HEK293 (cell line): ENCODE results near the gene FBXL15.
A peak's percentile ranks its signal among the peaks of the same experiment; 100 is the strongest.

Source experiments
- AEBP2 ChIP-seq: fragments of 450-650 bp; formaldehyde crosslinking; IDR thresholded peaks from 2 replicates; pipeline ENCODE4 v1.5.1; 2016; ENCODE audit warnings: missing biosample characterization, missing genetic modification characterization, borderline replicate concordance
- GLIS1 ChIP-seq: fragments of 450-650 bp; formaldehyde crosslinking; IDR thresholded peaks from 2 replicates; pipeline ENCODE4 v1.5.1; 2016; ENCODE audit warnings: missing biosample characterization, missing genetic modification characterization
- HIC1 ChIP-seq: fragments of 450-650 bp; formaldehyde crosslinking; IDR thresholded peaks from 2 replicates; pipeline ENCODE4 v1.5.1; 2016; ENCODE audit warnings: missing biosample characterization, missing genetic modification characterization
- KLF16 ChIP-seq: fragments of 450-650 bp; formaldehyde crosslinking; IDR thresholded peaks from 2 replicates; pipeline ENCODE4 v1.5.1; 2017; ENCODE audit warnings: missing biosample characterization, missing genetic modification characterization
- MEIS1 ChIP-seq: sonication (generic); formaldehyde crosslinking; IDR thresholded peaks from 2 replicates; pipeline ENCODE4 v1.8.1; 2022; ENCODE audit warnings: missing genetic modification reagents, mild to moderate bottlenecking, borderline replicate concordance
- PRDM2 ChIP-seq: fragments of 450-650 bp; formaldehyde crosslinking; IDR thresholded peaks from 2 replicates; pipeline ENCODE4 v1.5.1; 2016; ENCODE audit warnings: missing biosample characterization, missing genetic modification characterization, borderline replicate concordance
- SCRT1 ChIP-seq: fragments of 450-650 bp; formaldehyde crosslinking; IDR thresholded peaks from 2 replicates; pipeline ENCODE4 v1.5.1; 2016; ENCODE audit warnings: missing biosample characterization, missing genetic modification characterization, borderline replicate concordance
- SCRT2 ChIP-seq: fragments of 450-650 bp; formaldehyde crosslinking; IDR thresholded peaks from 2 replicates; pipeline ENCODE4 v1.5.1; 2016; ENCODE audit warnings: missing biosample characterization, missing genetic modification characterization
- TRIM28 ChIP-seq: IDR thresholded peaks from 2 replicates; pipeline ENCODE4 v1.6.1; 2011; ENCODE audit warnings: low read length, control low read depth, borderline replicate concordance
- ZBTB1 ChIP-seq: fragments of 450-650 bp; formaldehyde crosslinking; IDR thresholded peaks from 2 replicates; pipeline ENCODE4 v1.5.1; 2016; ENCODE audit warnings: missing biosample characterization, missing genetic modification characterization
- ZFHX2 ChIP-seq: fragments of 450-650 bp; formaldehyde crosslinking; conservative IDR thresholded peaks from 2 replicates; pipeline ENCODE4 v1.5.1; 2016; ENCODE audit warnings: missing biosample characterization, missing genetic modification characterization
- ZFP37 ChIP-seq: fragments of 450-650 bp; formaldehyde crosslinking; IDR thresholded peaks from 2 replicates; pipeline ENCODE4 v1.5.1; 2016; ENCODE audit warnings: missing biosample characterization, missing genetic modification characterization
- ZNF10 ChIP-seq: fragments of 450-650 bp; formaldehyde crosslinking; IDR thresholded peaks from 2 replicates; pipeline ENCODE4 v1.5.1; 2017; ENCODE audit warnings: missing biosample characterization, missing genetic modification characterization
- ZNF114 ChIP-seq: fragments of 450-650 bp; formaldehyde crosslinking; IDR thresholded peaks from 2 replicates; pipeline ENCODE4 v1.5.0; 2017; ENCODE audit warnings: missing biosample characterization, missing genetic modification characterization
- ZNF138 ChIP-seq: fragments of 450-650 bp; formaldehyde crosslinking; IDR thresholded peaks from 2 replicates; pipeline ENCODE4 v1.5.1; 2016; ENCODE audit warnings: missing biosample characterization, missing genetic modification characterization, borderline replicate concordance
- ZNF148 ChIP-seq: fragments of 450-650 bp; formaldehyde crosslinking; IDR thresholded peaks from 2 replicates; pipeline ENCODE4 v1.5.0; 2017; ENCODE audit warnings: missing biosample characterization, missing genetic modification characterization, borderline replicate concordance
- ZNF174 ChIP-seq: fragments of 450-650 bp; formaldehyde crosslinking; IDR thresholded peaks from 2 replicates; pipeline ENCODE4 v1.5.0; 2017; ENCODE audit warnings: missing biosample characterization, mild to moderate bottlenecking, missing genetic modification characterization
- ZNF202 ChIP-seq: fragments of 450-650 bp; formaldehyde crosslinking; IDR thresholded peaks from 2 replicates; pipeline ENCODE4 v1.5.1; 2016; ENCODE audit warnings: missing biosample characterization, missing genetic modification characterization, borderline replicate concordance
- ZNF223 ChIP-seq: fragments of 450-650 bp; formaldehyde crosslinking; IDR thresholded peaks from 2 replicates; pipeline ENCODE4 v1.5.1; 2016; ENCODE audit warnings: missing biosample characterization, missing genetic modification characterization
- ZNF335 ChIP-seq: fragments of 450-650 bp; formaldehyde crosslinking; conservative IDR thresholded peaks from 2 replicates; pipeline ENCODE4 v1.5.1; 2016; ENCODE audit warnings: missing biosample characterization, missing genetic modification characterization
- ZNF391 ChIP-seq: fragments of 450-650 bp; formaldehyde crosslinking; IDR thresholded peaks from 2 replicates; pipeline ENCODE4 v1.5.1; 2016; ENCODE audit warnings: low read depth, missing biosample characterization, missing genetic modification characterization, borderline replicate concordance
- ZNF423 ChIP-seq: fragments of 450-650 bp; formaldehyde crosslinking; IDR thresholded peaks from 2 replicates; pipeline ENCODE4 v1.5.1; 2016; ENCODE audit warnings: missing biosample characterization, missing genetic modification characterization
- ZNF558 ChIP-seq: fragments of 450-650 bp; formaldehyde crosslinking; IDR thresholded peaks from 2 replicates; pipeline ENCODE4 v1.5.1; 2016; ENCODE audit warnings: missing biosample characterization, missing genetic modification characterization
- ZNF610 ChIP-seq: fragments of 450-650 bp; formaldehyde crosslinking; IDR thresholded peaks from 2 replicates; pipeline ENCODE4 v1.5.1; 2016; ENCODE audit warnings: missing biosample characterization, missing genetic modification characterization, borderline replicate concordance
- ZNF76 ChIP-seq: fragments of 450-650 bp; formaldehyde crosslinking; IDR thresholded peaks from 2 replicates; pipeline ENCODE4; 2016; ENCODE audit warnings: low read depth, missing biosample characterization, missing genetic modification characterization, borderline replicate concordance
- ZNF785 ChIP-seq: fragments of 450-650 bp; formaldehyde crosslinking; IDR thresholded peaks from 2 replicates; pipeline ENCODE4 v1.5.1; 2016; ENCODE audit warnings: missing biosample characterization, missing genetic modification characterization
- ZNF837 ChIP-seq: fragments of 450-650 bp; formaldehyde crosslinking; IDR thresholded peaks from 2 replicates; pipeline ENCODE4 v1.5.1; 2016; ENCODE audit warnings: missing biosample characterization, missing genetic modification characterization

The FBXL15 gene

GRCh38 chr10:102394801-102395399 lies 25.7 kb upstream of the FBXL15 start (continued):
- no peak for TF ChIP-seq ZNF148 (tag by site-specific recombination)
- TF ChIP-seq PRDM2 (tag by site-specific recombination): peak; percentile 96; the same call in 1 of the 2 replicates
- 0 out of 2 replicates have a peak, but pooled peaks have one; percentile 8 for TF ChIP-seq KLF16 (tag by site-specific recombination)
- TF ChIP-seq GLIS1 (tag by site-specific recombination): no peak
- TF ChIP-seq ZNF610 (tag by site-specific recombination): no peak
- no peak for TF ChIP-seq ZNF785 (tag by site-specific recombination)
- TF ChIP-seq ZNF138 (tag by site-specific recombination): no peak
- TF ChIP-seq ZFP37 (tag by site-specific recombination): no peak
- TF ChIP-seq ZFHX2 (tag by site-specific recombination): peak; percentile 35
- TF ChIP-seq ZNF76: no peak
- 0 out of 2 replicates have a peak, but pooled peaks have one; percentile 34 for TF ChIP-seq ZNF837 (tag by site-specific recombination)
- TF ChIP-seq TRIM28: no peak
- peak; percentile 59; the same call in 1 of the 2 replicates for TF ChIP-seq ZNF223 (tag by site-specific recombination)
- TF ChIP-seq ZNF202 (tag by site-specific recombination): no peak
- no peak for TF ChIP-seq ZNF174 (tag by site-specific recombination)
- no peak for TF ChIP-seq ZNF114 (tag by site-specific recombination)
- peak; percentile 94 for TF ChIP-seq SCRT2 (tag by site-specific recombination)
- 0 out of 2 replicates have a peak, but pooled peaks have one; percentile 8 for TF ChIP-seq ZNF335 (tag by site-specific recombination)
- no peak for TF ChIP-seq ZNF558 (tag by site-specific recombination)
- TF ChIP-seq ZBTB1 (tag by site-specific recombination): no peak
- TF ChIP-seq AEBP2 (tag by site-specific recombination): no peak
- TF ChIP-seq SCRT1 (tag by site-specific recombination): no peak; the same call in 1 of the 2 replicates
- TF ChIP-seq ZNF10 (tag by site-specific recombination): no peak
- peak; percentile 14; the same call in 1 of the 2 replicates for TF ChIP-seq HIC1
- no peak; the same call in 1 of the 2 replicates for TF ChIP-seq ZNF391 (tag by site-specific recombination)
- TF ChIP-seq MEIS1 (CRISPR knock-in tag): no peak
- no peak for TF ChIP-seq ZNF423 (tag by site-specific recombination)
